ENCODE data around the gene CNTNAP5.

- TF ChIP-seq, protein P1, sequence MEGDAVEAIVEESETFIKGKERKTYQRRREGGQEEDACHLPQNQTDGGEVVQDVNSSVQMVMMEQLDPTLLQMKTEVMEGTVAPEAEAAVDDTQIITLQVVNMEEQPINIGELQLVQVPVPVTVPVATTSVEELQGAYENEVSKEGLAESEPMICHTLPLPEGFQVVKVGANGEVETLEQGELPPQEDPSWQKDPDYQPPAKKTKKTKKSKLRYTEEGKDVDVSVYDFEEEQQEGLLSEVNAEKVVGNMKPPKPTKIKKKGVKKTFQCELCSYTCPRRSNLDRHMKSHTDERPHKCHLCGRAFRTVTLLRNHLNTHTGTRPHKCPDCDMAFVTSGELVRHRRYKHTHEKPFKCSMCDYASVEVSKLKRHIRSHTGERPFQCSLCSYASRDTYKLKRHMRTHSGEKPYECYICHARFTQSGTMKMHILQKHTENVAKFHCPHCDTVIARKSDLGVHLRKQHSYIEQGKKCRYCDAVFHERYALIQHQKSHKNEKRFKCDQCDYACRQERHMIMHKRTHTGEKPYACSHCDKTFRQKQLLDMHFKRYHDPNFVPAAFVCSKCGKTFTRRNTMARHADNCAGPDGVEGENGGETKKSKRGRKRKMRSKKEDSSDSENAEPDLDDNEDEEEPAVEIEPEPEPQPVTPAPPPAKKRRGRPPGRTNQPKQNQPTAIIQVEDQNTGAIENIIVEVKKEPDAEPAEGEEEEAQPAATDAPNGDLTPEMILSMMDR (IDR thresholded peaks at IDR 0.05 in 4 of 5, conservative IDR thresholded peaks at IDR 0.05 in 1 of 5) = no peak
- TF ChIP-seq POLR2A (IDR thresholded peaks at IDR 0.05) = no peak
Observed at GRCh38 chr2:124079045-124079444, 54.0 kb downstream of the CNTNAP5 start.

All from gastrocnemius medialis (tissue), 4 donors.